GM12892 (cell line): ENCODE results near the gene PNMA1.
A peak's percentile ranks its signal among the peaks of the same experiment; 100 is the strongest.

ENCODE experiments used
- DNase-seq: peaks from one replicate; pipeline ENCODE4 v3.0.0; 2011; ENCODE audit not compliant: insufficient read length
- FAIRE-seq: peaks from 2 replicates; lab custom pipeline; 2011; peaks lifted over from hg19 to GRCh38; lab: Jason Lieb, UNC
- POLR2A ChIP-seq: IDR thresholded peaks from 2 replicates; pipeline ENCODE4 v1.6.1; 2011; ENCODE audit warnings: low read depth, low read length, control low read depth
- POLR2AphosphoS5 ChIP-seq: IDR thresholded peaks from 2 replicates; pipeline ENCODE4 v1.6.1; 2011; ENCODE audit warnings: low read depth, low read length, control low read depth
- TAF1 ChIP-seq: IDR thresholded peaks from 2 replicates; pipeline ENCODE4 v1.6.1; 2011; ENCODE audit warnings: low read depth, mild to moderate bottlenecking, control low read depth, low read length, borderline replicate concordance

PNMA1 gene

DNA sequence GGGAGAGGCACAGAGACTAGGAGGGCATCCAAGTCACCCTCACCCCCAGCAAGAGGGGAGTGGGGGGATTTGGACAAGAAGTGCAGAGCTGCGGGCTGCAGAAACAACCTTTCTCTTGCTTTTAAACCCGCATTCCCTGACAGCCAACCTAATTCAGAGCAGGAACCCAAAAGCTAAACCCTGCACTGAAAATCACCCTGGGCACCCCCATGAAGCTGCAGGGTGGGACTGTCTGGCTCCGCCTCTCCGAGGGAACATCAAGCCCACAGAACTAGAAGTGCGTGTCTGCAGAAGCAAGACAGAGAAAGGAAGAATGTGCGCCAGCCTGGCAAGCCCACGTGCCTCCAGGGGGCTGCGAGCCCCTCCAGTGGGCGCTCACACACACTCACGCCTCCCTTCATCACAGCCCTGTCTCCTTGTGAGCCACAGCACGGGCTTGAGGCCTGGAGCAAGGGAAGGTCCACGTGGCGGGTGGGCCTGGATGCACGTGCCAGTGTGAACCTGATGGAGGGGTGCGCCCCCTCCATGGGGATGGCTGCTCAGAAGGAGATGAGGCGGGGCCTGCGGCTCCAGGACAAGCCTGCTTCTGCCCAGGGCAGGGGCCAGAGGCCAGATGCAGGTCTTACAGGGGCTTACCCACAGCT lies 27.8 kb upstream of the PNMA1 start:
- DNase-seq (no peak), FAIRE-seq (peak; percentile 80)
- TF ChIP-seq POLR2AphosphoS5: peak; percentile 72
- TF ChIP-seq POLR2A: peak; percentile 49; the same call in 1 of the 2 replicates
- TF ChIP-seq TAF1: no peak

DNA sequence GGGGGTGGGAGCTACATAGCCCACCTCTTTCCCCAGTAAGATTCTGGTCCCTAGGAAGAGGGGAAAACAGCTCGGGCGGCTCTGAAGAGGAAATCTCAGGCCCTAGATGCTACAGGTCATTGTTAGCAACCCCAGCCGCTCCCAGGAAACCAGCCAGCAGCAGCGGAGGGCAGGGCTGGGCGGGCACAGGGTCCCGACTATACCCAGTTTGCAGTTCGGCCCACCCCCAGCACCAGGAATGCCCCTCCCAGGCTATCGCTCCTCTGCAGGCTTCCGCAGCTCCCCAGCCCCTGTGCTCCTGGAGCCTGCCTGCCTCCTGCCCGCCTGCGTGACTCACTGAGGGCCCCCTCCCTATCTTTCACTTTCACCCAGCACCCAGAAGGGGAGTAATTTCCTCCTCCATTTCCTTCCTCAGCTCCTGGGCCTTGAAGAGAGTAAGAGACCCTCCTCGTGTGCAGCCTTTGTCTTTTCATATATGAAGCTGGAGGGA lies 27.2 kb upstream of the PNMA1 start:
- TF ChIP-seq TAF1 (no peak), POLR2A (no peak)
- peak; percentile 80 for DNase-seq
- peak; percentile 81 for FAIRE-seq

DNA sequence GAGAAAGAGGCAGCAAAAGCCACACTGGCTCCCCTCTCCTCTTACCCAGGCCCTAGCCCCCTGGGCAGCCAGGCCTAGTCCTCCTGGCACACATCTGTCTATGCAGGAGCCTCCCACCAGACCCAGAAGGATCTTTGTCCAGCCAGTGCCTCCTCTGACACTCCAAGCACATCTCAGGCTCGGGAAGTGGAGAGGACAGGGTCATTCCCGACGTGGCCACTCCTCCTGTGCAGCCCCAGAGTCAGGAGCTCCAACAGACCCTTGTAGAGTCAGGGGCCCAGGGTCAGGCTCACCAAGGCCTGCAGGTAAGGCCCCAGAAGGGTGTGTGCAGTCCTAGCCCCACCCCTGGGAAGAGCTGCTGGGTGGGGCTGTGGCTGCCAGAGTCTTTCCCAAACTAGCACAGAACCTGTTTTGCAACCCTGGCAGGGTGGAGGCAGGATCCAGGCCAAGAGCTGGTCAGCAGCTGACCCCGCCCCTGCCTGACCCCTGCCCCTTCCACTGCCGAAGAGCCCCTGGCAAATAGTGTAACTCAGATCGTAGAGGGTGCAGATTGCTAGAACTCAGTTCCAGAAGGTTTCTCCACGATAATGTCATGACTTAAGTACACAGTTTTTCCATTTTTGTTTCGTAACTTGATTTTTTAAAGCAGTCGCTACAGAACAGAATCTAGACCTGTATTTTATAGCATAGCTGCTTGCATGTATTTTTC lies 26.6 kb upstream of the PNMA1 start:
- no peak for DNase-seq
- TF ChIP-seq TAF1 (no peak), POLR2AphosphoS5 (0 out of 2 replicates have a peak, but pooled peaks have one; percentile 22)
- FAIRE-seq: peak; percentile 30

DNA sequence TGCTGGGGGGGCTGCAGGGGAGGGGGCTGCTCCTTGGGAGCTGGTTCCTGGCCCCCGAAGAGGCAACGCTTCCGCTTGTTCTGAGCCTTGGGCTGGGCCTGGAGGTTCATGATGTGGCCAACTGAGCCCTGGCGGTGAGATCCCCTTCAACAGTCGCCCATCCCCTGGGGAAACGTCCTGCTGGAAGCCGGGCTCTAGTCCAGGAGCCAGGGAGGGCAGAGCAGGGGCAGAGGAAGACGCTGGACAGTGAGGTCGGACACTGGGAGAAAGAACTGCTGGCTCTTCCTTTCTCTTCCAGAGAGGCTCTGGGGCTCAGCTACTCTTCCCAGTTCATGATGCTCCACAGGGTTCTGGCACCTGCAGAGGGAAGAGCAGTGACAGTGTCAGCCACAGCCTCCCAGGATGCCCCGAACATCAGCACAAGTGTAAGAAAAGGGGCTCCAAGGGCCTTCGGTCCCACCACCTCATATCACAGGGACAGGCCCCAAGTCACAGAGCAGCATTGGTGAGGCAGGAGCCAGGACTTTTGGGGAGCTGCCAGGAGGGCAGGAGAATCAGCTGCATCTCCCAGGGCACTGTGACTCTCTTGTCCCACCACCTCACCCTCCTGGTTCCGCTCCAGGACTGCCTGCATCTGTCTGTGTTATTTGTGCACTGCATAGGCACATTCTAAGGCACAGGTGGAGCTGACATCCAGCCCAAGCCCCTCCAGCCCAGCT lies 25.9 kb upstream of the PNMA1 start:
- FAIRE-seq (no peak), DNase-seq (no peak)
- TF ChIP-seq TAF1 (no peak), POLR2A (no peak), POLR2AphosphoS5 (no peak)

DNA sequence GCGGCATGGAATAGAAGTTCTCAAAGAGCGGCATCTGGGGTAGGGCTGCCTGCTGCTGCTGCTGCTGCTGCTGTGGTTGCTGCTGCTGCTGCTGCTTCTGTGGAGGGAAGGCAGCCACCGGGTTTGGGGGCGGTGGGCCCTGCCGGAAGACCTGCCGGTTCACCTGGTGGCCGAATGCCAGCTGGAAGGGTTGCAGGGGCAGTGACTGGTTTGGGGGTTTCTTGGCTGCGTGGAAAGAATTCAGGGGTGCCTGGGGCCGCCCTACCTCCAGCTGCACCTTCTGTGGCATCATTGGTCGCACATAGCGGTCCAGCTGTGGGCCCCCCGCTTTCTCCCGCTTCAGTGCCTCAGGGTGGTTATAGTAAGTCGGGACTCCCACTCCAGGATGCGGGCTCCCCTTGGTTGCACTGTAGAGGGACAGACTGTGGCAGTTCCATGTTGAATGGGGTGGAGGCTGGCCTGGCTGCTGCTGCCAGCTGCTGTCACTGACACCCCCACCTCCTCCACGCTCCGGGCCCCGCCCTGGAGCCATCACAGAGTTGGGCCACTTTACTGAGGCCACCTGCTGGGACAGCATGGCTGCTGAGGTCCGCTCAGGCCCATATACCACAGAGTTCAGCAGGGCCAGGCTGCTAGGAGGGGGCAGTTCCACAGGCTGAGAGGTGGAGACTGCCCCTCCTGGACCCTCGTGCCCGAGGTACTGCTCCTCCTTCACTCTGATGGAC lies 25.2 kb upstream of the PNMA1 start:
- TF ChIP-seq POLR2A: no peak
- TF ChIP-seq TAF1: no peak
- no peak for TF ChIP-seq POLR2AphosphoS5
- no peak for DNase-seq
- FAIRE-seq: no peak

DNA sequence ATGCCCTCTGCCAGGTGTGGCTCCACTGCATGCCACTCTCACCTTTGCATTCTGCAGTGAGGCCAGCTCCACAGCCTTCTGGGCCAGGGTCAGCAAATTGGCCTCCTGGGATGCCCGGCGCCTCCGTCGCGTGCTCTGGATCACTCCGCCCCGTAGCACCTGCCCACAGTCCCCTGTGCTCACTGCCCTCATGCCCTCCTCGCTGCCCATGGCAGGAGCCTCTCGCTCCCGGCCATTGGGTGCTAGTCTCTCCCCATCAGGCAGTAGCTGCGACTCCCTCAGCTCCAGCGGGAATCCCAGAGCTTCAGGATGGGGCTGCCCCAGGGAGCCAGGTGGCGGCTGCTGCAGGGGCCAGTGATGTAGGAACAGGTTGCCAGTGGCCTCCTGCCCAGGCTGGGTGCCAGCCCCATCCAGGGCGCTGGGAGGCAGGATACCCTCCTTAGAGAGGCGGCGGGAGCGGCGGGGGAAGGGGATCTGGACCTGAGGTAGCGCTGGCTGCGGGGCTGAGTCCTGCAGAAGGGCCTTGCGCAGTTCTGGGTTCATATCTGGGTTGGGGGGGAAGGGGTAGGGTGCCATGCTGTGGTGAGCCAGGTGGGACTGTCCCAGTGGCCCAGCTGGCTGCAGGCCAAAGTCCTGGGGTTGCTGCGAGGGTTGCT lies 24.5 kb upstream of the PNMA1 start:
- DNase-seq (no peak), FAIRE-seq (no peak)
- TF ChIP-seq TAF1 (no peak), POLR2A (no peak), POLR2AphosphoS5 (0 out of 2 replicates have a peak, but pooled peaks have one; percentile 40)

DNA sequence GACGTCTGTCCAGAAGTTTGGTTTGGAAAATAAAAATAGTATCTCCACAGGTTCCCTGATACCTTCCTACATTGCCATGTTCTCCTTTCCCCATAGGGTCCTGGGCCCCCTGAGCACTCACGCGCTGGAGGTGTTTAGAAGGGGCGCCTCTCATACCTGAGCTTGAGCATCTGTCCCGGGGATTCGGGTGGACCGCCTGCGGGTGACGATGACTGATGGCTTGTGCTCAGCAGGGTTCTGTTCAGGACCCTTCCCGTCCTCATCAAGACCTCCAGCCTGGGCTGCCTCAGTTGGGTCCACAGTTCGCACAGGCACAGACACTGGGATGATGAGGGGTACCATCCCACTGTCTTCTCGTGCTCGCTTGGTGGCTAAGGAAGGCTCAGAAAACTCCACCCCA lies 22.7 kb upstream of the PNMA1 start:
- DNase-seq (no peak), FAIRE-seq (no peak)
- no peak for TF ChIP-seq POLR2A
- TF ChIP-seq TAF1: no peak
- no peak for TF ChIP-seq POLR2AphosphoS5

DNA sequence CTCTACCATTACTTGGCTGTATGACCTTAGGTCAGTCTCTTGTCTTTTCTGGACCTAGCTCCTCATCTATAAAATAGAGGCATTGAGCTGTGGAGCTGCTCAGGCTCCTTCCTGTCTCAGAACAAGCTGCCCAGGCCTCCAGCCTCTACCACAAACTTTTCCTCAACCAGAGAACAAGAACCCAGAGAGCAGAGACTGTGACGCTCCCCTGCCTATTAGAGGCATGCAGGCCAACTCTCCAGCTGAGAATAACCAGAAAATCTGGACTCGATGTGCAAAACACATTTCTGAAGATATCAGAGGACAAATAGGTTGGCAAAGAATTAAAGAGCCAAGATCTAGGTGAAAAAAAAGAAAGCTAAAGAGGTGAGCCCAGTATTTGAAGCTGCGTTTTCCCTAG lies 17.8 kb upstream of the PNMA1 start:
- TF ChIP-seq TAF1 (no peak), POLR2AphosphoS5 (no peak), POLR2A (no peak)
- no peak for FAIRE-seq
- no peak for DNase-seq

DNA sequence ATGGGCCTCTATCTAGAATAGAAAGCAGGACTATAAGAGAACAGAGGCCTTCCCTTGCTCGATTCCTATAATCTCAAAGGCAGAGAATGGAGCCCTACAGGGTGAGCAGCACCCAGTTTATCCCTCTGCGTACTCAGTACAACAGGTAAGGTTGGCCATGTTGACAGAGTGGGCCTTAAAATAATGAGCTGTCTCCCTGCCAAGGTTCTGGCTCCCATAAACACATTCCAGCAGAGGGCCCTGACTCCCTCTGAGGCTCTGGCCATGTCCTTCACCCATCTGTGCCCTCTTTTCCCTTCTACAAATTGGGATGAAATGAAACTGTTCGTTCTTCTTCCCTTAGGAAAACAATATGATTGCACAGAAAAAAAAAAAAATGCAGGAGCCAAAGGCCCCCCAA lies 16.9 kb upstream of the PNMA1 start:
- TF ChIP-seq TAF1: no peak
- no peak for TF ChIP-seq POLR2AphosphoS5
- no peak for TF ChIP-seq POLR2A
- FAIRE-seq (no peak), DNase-seq (no peak)

DNA sequence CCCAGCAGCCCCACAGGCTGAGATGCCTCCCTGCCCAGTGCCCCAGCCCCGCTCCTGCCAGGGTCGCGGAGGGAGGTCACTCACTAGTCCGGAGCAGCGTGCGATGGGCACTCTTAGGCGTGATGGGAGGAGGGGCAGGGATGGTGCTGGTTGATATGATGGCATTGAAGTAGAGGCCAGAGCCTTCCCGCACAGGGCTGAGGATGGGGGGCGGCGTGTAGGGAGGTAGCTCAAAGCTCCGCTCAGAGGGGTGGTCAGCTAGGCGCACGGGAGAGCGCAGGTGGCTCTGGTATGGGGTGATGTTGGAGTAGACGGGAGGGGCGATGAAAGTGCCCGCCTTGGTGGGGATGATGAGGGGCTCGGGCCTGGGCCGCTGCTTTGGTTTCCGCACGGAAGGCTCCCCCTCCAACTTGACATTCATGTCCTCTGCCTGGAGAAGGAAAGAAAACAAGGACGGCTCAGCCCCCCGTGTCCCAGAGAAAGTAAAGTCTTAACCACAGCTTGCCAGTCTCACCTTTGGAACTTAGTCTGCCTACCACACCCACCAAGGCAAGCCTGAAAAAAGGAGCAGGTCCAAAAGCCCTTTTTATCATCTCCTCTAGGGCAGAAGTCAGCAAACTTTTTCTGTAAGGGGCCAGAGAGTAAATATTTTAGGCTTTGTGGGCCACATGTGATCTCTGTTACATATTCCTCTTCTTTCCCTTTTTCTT lies 15.5 kb upstream of the PNMA1 start:
- TF ChIP-seq POLR2AphosphoS5 (no peak), POLR2A (no peak; the same call in 1 of the 2 replicates), TAF1 (no peak)
- DNase-seq: no peak
- no peak for FAIRE-seq
